Peyer's patch (tissue), 4 donors: ENCODE measurements around the gene DDIT4. TPM values are rescaled to one million over a fixed set of nuclear protein-coding genes. Genes with fewer than 3 reads are reported as not detected.

Source experiments
- DNase-seq, 3 donors: peaks; one replicate each; pipeline ENCODE4 v3.0.0-alpha.2; 2017 to 2019
- H3K27ac ChIP-seq, 4 donors: fragments of 200-600 bp; sonication (generic); one replicate each; pipeline ENCODE4 v1.5.1; 2016 to 2019
- H3K27me3 ChIP-seq, 2 donors: fragments of 200-600 bp; sonication (generic); one replicate each; pipeline ENCODE4 v1.5.1; 2019
- H3K36me3 ChIP-seq, 3 donors: fragments of 200-600 bp; sonication (generic); one replicate each; pipeline ENCODE4 v1.5.1; 2016 to 2019
- H3K4me1 ChIP-seq, 4 donors: fragments of 200-600 bp; sonication (generic); one replicate each; pipeline ENCODE4 v1.5.1; 2016 to 2019
- H3K4me3 ChIP-seq, 4 donors: fragments of 200-600 bp; sonication (generic); 1 replicate in 3 of 4; 2 replicates in 1 of 4; pipeline ENCODE4 v1.5.1; 2016 to 2019; ENCODE audit warnings: mild to moderate bottlenecking in 1 of 4
- H3K9me3 ChIP-seq, 4 donors: fragments of 200-600 bp; sonication (generic); one replicate each; pipeline ENCODE4 v1.5.1; 2016 to 2019; ENCODE audit warnings: mild to moderate bottlenecking in 1 of 4
- CTCF ChIP-seq, 6 experiments: fragments of 450-650 bp in 4 of 6; fragments of 200-600 bp in 2 of 6; sonication (generic) in 1 of 6; IDR thresholded peaks; one replicate each; pipeline ENCODE4 v1.5.1; 2017 to 2019; ENCODE audit warnings: antibody characterized with exemption in 6 of 6, mild to moderate bottlenecking in 3 of 6, moderate library complexity in 1 of 6
- POLR2A ChIP-seq, 2 donors: fragments of 450-650 bp; IDR thresholded peaks; one replicate each; pipeline ENCODE4 v1.5.1; 2017; ENCODE audit warnings: antibody characterized with exemption in 2 of 2, mild to moderate bottlenecking in 2 of 2, moderate library complexity in 2 of 2
- total RNA-seq, 4 donors: library from RNA; depleted of rRNA; stranded (reverse); fragments of >200 nt; gene quantifications; one replicate each; pipeline ENCODE4 v1.1.0, GENCODE V29; 2016

DDIT4 gene
- total RNA-seq, 4 donors from 2014 or later, result 80.6 to 275 (median 123) TPM

- H3K4me1 ChIP-seq, result peaks cover 0 to 28% (median 14%) of the 10 kb centered on the region in 4 donors
- no peaks in the 10 kb centered on the region for H3K27me3 ChIP-seq
- peaks cover 0 to 29% (median 0%) of the 10 kb centered on the region in 3 donors for H3K36me3 ChIP-seq
- DNase-seq, result no peak
- no peak overlapping the region for H3K27ac ChIP-seq
- H3K9me3 ChIP-seq, result no peaks in the 10 kb centered on the region
- no peak overlapping the region for H3K4me3 ChIP-seq
- TF ChIP-seq POLR2A (IDR thresholded peaks at IDR 0.05), result no peak
- TF ChIP-seq CTCF (IDR thresholded peaks at IDR 0.05), result no peak
Measured at GRCh38 chr10:72239409-72239808, 34.3 kb upstream of the DDIT4 start.

GRCh38 chr10:72240371-72240770, 33.4 kb upstream of the DDIT4 start:
- DNase-seq, result no peak
- Histone ChIP-seq H3K27me3 (no peaks in the 10 kb centered on the region), H3K27ac (no peak overlapping the region), H3K4me3 (no peak overlapping the region), H3K9me3 (no peaks in the 10 kb centered on the region), H3K36me3 (peaks cover 0 to 20% (median 0%) of the 10 kb centered on the region in 3 donors), H3K4me1 (peaks cover 0 to 38% (median 20%) of the 10 kb centered on the region in 4 donors)
- no peak for TF ChIP-seq POLR2A (IDR thresholded peaks at IDR 0.05)
- TF ChIP-seq CTCF (IDR thresholded peaks at IDR 0.05), result no peak

- TF ChIP-seq CTCF (IDR thresholded peaks at IDR 0.05), result no peak
- TF ChIP-seq POLR2A (IDR thresholded peaks at IDR 0.05), result no peak
- Histone ChIP-seq H3K4me3 (no peak overlapping the region), H3K4me1 (peaks cover 0 to 52% (median 29%) of the 10 kb centered on the region in 4 donors), H3K27me3 (no peaks in the 10 kb centered on the region), H3K27ac (peak overlapping the region; percentile 31 to 94 (median 54)), H3K9me3 (no peaks in the 10 kb centered on the region), H3K36me3 (peaks cover 0 to 6% (median 0%) of the 10 kb centered on the region in 3 donors)
- no peak for DNase-seq
Measured at GRCh38 chr10:72241691-72242252, 32.0 kb upstream of the DDIT4 start.

GRCh38 chr10:72242675-72243074, 31.0 kb upstream of the DDIT4 start:
- no peaks in the 10 kb centered on the region for H3K36me3 ChIP-seq
- H3K27ac ChIP-seq, result peak overlapping the region; percentile 78 to 94 (median 84)
- no peaks in the 10 kb centered on the region for H3K27me3 ChIP-seq
- no peaks in the 10 kb centered on the region for H3K9me3 ChIP-seq
- peaks cover 4 to 61% (median 36%) of the 10 kb centered on the region in 4 donors for H3K4me1 ChIP-seq
- H3K4me3 ChIP-seq, result no peak overlapping the region
- TF ChIP-seq CTCF (IDR thresholded peaks at IDR 0.05), result no peak
- TF ChIP-seq POLR2A (IDR thresholded peaks at IDR 0.05), result no peak
- DNase-seq, result peak in 1 of 3 donors; percentile 62

GRCh38 chr10:72243822-72244437, 29.8 kb upstream of the DDIT4 start:
- TF ChIP-seq POLR2A (IDR thresholded peaks at IDR 0.05) (no peak), CTCF (IDR thresholded peaks at IDR 0.05) (peak in 5 of 6 experiments; percentile 22 to 65 (median 51))
- no peaks in the 10 kb centered on the region for H3K36me3 ChIP-seq
- peak overlapping the region; percentile 78 to 94 (median 84) for H3K27ac ChIP-seq
- no peaks in the 10 kb centered on the region for H3K9me3 ChIP-seq
- peaks cover 7 to 72% (median 41%) of the 10 kb centered on the region in 4 donors for H3K4me1 ChIP-seq
- peak in 2 of 3 donors; percentile 34 to 70 for DNase-seq
- H3K4me3 ChIP-seq, result no peak overlapping the region
- H3K27me3 ChIP-seq, result no peaks in the 10 kb centered on the region
